ENCODE data around the gene SRSF1.

DNA sequence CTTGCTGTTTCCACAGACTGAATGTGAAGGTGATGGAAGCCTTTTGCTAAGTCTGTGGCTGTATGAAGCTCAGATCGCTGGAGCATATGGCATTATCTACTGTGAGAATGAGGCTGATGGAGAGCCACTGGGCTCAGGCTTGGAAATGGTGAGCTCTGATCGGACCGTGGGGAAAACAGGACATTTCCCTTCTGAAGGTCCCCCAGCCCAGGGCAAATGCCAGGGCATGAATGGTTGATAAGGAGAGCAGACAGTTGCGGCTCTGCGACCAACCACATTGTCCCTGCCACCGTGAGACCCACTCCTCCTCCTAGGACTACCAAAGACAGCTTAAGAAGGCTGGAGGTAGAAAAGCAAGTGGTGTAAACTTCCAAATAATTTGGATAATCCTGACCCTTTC, 47.1 kb downstream of the SRSF1 start:
- TF ChIP-seq, protein P1, sequence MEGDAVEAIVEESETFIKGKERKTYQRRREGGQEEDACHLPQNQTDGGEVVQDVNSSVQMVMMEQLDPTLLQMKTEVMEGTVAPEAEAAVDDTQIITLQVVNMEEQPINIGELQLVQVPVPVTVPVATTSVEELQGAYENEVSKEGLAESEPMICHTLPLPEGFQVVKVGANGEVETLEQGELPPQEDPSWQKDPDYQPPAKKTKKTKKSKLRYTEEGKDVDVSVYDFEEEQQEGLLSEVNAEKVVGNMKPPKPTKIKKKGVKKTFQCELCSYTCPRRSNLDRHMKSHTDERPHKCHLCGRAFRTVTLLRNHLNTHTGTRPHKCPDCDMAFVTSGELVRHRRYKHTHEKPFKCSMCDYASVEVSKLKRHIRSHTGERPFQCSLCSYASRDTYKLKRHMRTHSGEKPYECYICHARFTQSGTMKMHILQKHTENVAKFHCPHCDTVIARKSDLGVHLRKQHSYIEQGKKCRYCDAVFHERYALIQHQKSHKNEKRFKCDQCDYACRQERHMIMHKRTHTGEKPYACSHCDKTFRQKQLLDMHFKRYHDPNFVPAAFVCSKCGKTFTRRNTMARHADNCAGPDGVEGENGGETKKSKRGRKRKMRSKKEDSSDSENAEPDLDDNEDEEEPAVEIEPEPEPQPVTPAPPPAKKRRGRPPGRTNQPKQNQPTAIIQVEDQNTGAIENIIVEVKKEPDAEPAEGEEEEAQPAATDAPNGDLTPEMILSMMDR (IDR thresholded peaks at IDR 0.05) = no peak
- TF ChIP-seq, protein P2, sequence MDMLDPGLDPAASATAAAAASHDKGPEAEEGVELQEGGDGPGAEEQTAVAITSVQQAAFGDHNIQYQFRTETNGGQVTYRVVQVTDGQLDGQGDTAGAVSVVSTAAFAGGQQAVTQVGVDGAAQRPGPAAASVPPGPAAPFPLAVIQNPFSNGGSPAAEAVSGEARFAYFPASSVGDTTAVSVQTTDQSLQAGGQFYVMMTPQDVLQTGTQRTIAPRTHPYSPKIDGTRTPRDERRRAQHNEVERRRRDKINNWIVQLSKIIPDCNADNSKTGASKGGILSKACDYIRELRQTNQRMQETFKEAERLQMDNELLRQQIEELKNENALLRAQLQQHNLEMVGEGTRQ (IDR thresholded peaks at IDR 0.05) = no peak
- TF ChIP-seq CBX2 (IDR thresholded peaks at IDR 0.05; ENCODE audit: borderline replicate concordance, low read depth) (no peak), ZNF302 (CRISPR knock-in tag; IDR thresholded peaks at IDR 0.05) (no peak), POLR2A (IDR thresholded peaks at IDR 0.05; ENCODE audit: low read length) (no peak), HEYL (CRISPR knock-in tag; IDR thresholded peaks at IDR 0.05) (no peak), PHF8 (IDR thresholded peaks at IDR 0.05; ENCODE audit: borderline replicate concordance, low read depth) (no peak)
- TF ChIP-seq, protein P3, sequence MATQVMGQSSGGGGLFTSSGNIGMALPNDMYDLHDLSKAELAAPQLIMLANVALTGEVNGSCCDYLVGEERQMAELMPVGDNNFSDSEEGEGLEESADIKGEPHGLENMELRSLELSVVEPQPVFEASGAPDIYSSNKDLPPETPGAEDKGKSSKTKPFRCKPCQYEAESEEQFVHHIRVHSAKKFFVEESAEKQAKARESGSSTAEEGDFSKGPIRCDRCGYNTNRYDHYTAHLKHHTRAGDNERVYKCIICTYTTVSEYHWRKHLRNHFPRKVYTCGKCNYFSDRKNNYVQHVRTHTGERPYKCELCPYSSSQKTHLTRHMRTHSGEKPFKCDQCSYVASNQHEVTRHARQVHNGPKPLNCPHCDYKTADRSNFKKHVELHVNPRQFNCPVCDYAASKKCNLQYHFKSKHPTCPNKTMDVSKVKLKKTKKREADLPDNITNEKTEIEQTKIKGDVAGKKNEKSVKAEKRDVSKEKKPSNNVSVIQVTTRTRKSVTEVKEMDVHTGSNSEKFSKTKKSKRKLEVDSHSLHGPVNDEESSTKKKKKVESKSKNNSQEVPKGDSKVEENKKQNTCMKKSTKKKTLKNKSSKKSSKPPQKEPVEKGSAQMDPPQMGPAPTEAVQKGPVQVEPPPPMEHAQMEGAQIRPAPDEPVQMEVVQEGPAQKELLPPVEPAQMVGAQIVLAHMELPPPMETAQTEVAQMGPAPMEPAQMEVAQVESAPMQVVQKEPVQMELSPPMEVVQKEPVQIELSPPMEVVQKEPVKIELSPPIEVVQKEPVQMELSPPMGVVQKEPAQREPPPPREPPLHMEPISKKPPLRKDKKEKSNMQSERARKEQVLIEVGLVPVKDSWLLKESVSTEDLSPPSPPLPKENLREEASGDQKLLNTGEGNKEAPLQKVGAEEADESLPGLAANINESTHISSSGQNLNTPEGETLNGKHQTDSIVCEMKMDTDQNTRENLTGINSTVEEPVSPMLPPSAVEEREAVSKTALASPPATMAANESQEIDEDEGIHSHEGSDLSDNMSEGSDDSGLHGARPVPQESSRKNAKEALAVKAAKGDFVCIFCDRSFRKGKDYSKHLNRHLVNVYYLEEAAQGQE (IDR thresholded peaks at IDR 0.05) = no peak
